SK-N-DZ (cell line): ENCODE results near the gene DUSP22.

ENCODE experiments used
- DNase-seq: peaks from one replicate; pipeline ENCODE4 v3.0.0-alpha.2; 2015; ENCODE audit warnings: low spot score

The DUSP22 gene

GRCh38 chr6:337805-338368, 45.6 kb downstream of the DUSP22 start:
- DNase-seq, result no peak

- DNase-seq, result no peak
Observed at GRCh38 chr6:338815-339262, 46.6 kb downstream of the DUSP22 start.

- DNase-seq, result no peak
Observed at GRCh38 chr6:339480-339879, 47.2 kb downstream of the DUSP22 start.

- DNase-seq, result no peak
Observed at GRCh38 chr6:340186-340955, 48.1 kb downstream of the DUSP22 start.

- DNase-seq, result no peak
Observed at GRCh38 chr6:340991-341827, 48.9 kb downstream of the DUSP22 start.

GRCh38 chr6:341914-342831, 49.9 kb downstream of the DUSP22 start:
- no peak for DNase-seq

GRCh38 chr6:342832-343179, 50.5 kb downstream of the DUSP22 start:
- DNase-seq, result no peak

GRCh38 chr6:343226-343935, 51.1 kb downstream of the DUSP22 start:
- DNase-seq, result no peak

GRCh38 chr6:343960-344815, 51.9 kb downstream of the DUSP22 start:
- DNase-seq, result no peak

GRCh38 chr6:344816-345340, 52.6 kb downstream of the DUSP22 start:
- DNase-seq, result no peak

- no peak for DNase-seq
Observed at GRCh38 chr6:345747-346385, 53.6 kb downstream of the DUSP22 start.

- no peak for DNase-seq
Observed at GRCh38 chr6:346386-347030, 54.2 kb downstream of the DUSP22 start.

- no peak for DNase-seq
Observed at GRCh38 chr6:347232-347631, 54.9 kb downstream of the DUSP22 start.

GRCh38 chr6:347951-348859, 55.9 kb downstream of the DUSP22 start:
- no peak for DNase-seq

GRCh38 chr6:348860-349396, 56.6 kb downstream of the DUSP22 start:
- no peak for DNase-seq

- DNase-seq, result no peak
Observed at GRCh38 chr6:349491-349921, 57.2 kb downstream of the DUSP22 start.

- DNase-seq, result no peak
Observed at GRCh38 chr6:350371-350770, 58.1 kb downstream of the DUSP22 start.
